GM21360 (cell line): ENCODE results near the gene STOM.
"Not testable (repeated sequence)": the region's sequence is repeated elsewhere in the genome, so short reads cannot be mapped to it uniquely, and the experiment has no call there.

Experiments used
- ATAC-seq: cut with Tn5 transposase; IDR thresholded peaks from one replicate; pipeline ENCODE4 v1.9.1; 2021; ENCODE audit warnings: mild to moderate bottlenecking, moderate library complexity; ENCODE audit not compliant: unreplicated experiment

Gene STOM

GRCh38 chr9:121303456-121304451 is 66.3 kb downstream of the STOM start:
- no peak for ATAC-seq

- ATAC-seq: no peak
These were observed 67.3 kb downstream of the STOM start for GRCh38 chr9:121302786-121303185.

GRCh38 chr9:121302341-121302740 is 67.7 kb downstream of the STOM start:
- no peak for ATAC-seq

- no peak for ATAC-seq
These were observed 68.2 kb downstream of the STOM start for GRCh38 chr9:121301881-121302286.

- ATAC-seq: no peak
These were observed 69.5 kb downstream of the STOM start for GRCh38 chr9:121300283-121301119.

- no peak for ATAC-seq
These were observed 70.4 kb downstream of the STOM start for GRCh38 chr9:121299467-121300282.

GRCh38 chr9:121298689-121299466 is 71.2 kb downstream of the STOM start:
- no peak for ATAC-seq

GRCh38 chr9:121298016-121298538 is 72.0 kb downstream of the STOM start:
- no peak for ATAC-seq

GRCh38 chr9:121297389-121297788 is 72.7 kb downstream of the STOM start:
- no peak for ATAC-seq

- ATAC-seq: no peak
These were observed 73.6 kb downstream of the STOM start for GRCh38 chr9:121296213-121297127.

- no peak for ATAC-seq
These were observed 74.3 kb downstream of the STOM start for GRCh38 chr9:121295662-121296191.

- ATAC-seq: no peak
These were observed 75.0 kb downstream of the STOM start for GRCh38 chr9:121294866-121295661.

GRCh38 chr9:121294151-121294743 is 75.8 kb downstream of the STOM start:
- no peak for ATAC-seq

GRCh38 chr9:121292801-121293241 is 77.2 kb downstream of the STOM start:
- ATAC-seq: no peak

- no peak for ATAC-seq
These were observed 78.0 kb downstream of the STOM start for GRCh38 chr9:121292051-121292450.

GRCh38 chr9:121291536-121291935 is 78.5 kb downstream of the STOM start:
- ATAC-seq: not testable (repeated sequence)

GRCh38 chr9:121289772-121290370 is 80.2 kb downstream of the STOM start:
- no peak for ATAC-seq
